ENCODE results near the gene NF2. TPM values are rescaled to one million over a fixed set of nuclear protein-coding genes. Genes with fewer than 3 reads are reported as not detected.

NF2 gene
- total and polyA plus RNA-seq, 12 donors, result 12.2 to 67.4 (median 45.5) TPM

GRCh38 chr22:29668673-29669072, 65.2 kb downstream of the NF2 start:
- Histone ChIP-seq H3K36me3 (replicated peaks in 1 of 2) (peaks cover 0 to 46% of the 10 kb centered on the region in 2 donors), H3K27ac (no peak overlapping the region), H3K4me1 (replicated peaks in 1 of 2) (no peaks in the 10 kb centered on the region), H3K27me3 (no peaks in the 10 kb centered on the region), H3K9me3 (replicated peaks in 1 of 3) (no peaks in the 10 kb centered on the region), H3K4me3 (no peak overlapping the region)
- intact Hi-C loops (cut with DNase I), result no loop called here
- TF ChIP-seq, protein P1, sequence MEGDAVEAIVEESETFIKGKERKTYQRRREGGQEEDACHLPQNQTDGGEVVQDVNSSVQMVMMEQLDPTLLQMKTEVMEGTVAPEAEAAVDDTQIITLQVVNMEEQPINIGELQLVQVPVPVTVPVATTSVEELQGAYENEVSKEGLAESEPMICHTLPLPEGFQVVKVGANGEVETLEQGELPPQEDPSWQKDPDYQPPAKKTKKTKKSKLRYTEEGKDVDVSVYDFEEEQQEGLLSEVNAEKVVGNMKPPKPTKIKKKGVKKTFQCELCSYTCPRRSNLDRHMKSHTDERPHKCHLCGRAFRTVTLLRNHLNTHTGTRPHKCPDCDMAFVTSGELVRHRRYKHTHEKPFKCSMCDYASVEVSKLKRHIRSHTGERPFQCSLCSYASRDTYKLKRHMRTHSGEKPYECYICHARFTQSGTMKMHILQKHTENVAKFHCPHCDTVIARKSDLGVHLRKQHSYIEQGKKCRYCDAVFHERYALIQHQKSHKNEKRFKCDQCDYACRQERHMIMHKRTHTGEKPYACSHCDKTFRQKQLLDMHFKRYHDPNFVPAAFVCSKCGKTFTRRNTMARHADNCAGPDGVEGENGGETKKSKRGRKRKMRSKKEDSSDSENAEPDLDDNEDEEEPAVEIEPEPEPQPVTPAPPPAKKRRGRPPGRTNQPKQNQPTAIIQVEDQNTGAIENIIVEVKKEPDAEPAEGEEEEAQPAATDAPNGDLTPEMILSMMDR (IDR thresholded peaks at IDR 0.05), result no peak
- 92 to 97% (median 94%) methylated on average over 4 of the region's 4 CpGs for WGBS, 4 donors
- no peak for DNase-seq

DNA sequence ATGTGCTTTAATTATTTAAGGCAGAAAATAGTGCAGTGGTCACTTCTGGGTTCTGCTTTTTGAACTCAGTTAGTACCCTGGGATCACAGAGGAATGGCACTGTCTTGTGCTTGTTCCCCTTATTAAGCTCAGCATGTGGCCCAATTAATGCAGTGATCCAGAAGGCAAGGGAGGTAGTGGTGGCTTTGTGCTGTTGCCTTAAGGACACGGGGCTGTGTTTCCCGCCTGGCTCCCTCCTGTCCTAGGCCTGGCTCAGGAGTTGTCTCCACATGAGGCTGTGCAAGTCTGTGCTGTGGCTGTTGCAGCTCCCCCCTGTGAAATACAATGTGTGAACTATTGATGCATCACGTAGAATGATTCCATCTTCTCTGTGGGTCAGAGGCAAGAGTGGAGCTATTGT, 67.2 kb downstream of the NF2 start:
- Histone ChIP-seq H3K36me3 (replicated peaks in 1 of 2) (peaks cover 0 to 56% of the 10 kb centered on the region in 2 donors), H3K27me3 (no peaks in the 10 kb centered on the region), H3K4me3 (no peak overlapping the region), H3K9me3 (replicated peaks in 1 of 3) (no peaks in the 10 kb centered on the region), H3K27ac (no peak overlapping the region), H3K4me1 (replicated peaks in 1 of 2) (no peaks in the 10 kb centered on the region)
- DNase-seq, result no peak
- TF ChIP-seq, protein P1 (IDR thresholded peaks at IDR 0.05), result no peak
- TF ChIP-seq POLR2A (IDR thresholded peaks at IDR 0.05), result no peak
- WGBS, 4 donors, result 74 to 90% (median 86%) methylated on average over 1 to 3 of the region's 3 CpGs
- intact Hi-C loops (cut with DNase I), result no loop called here

- H3K36me3 ChIP-seq (replicated peaks in 1 of 2), result peaks cover 0 to 72% of the 10 kb centered on the region in 2 donors
These were observed 70.1 kb downstream of the NF2 start for GRCh38 chr22:29673361-29674066.

GRCh38 chr22:29674121-29674520, 70.7 kb downstream of the NF2 start:
- peaks cover 0 to 74% of the 10 kb centered on the region in 2 donors for H3K36me3 ChIP-seq (replicated peaks in 1 of 2)

More at GRCh38 chr22:29673361-29674066, 70.1 kb downstream of the NF2 start:
- TF ChIP-seq POLR2A (IDR thresholded peaks at IDR 0.05), result no peak
- Histone ChIP-seq H3K4me3 (no peak overlapping the region), H3K27me3 (no peaks in the 10 kb centered on the region), H3K4me1 (replicated peaks in 1 of 2) (no peaks in the 10 kb centered on the region), H3K27ac (no peak overlapping the region), H3K9me3 (replicated peaks in 1 of 3) (no peaks in the 10 kb centered on the region)
- WGBS, 4 donors, result 84 to 90% (median 86%) methylated on average over 13 to 14 of the region's 14 CpGs
- intact Hi-C loops (cut with DNase I), result no loop called here
- no peak for DNase-seq

More at GRCh38 chr22:29674121-29674520, 70.7 kb downstream of the NF2 start:
- Histone ChIP-seq H3K9me3 (replicated peaks in 1 of 3) (no peaks in the 10 kb centered on the region), H3K4me1 (replicated peaks in 1 of 2) (no peaks in the 10 kb centered on the region), H3K27me3 (no peaks in the 10 kb centered on the region), H3K27ac (no peak overlapping the region), H3K4me3 (no peak overlapping the region)
- DNase-seq, result no peak
- intact Hi-C loops (cut with DNase I), result no loop called here
- WGBS, 4 donors, result 85 to 93% (median 92%) methylated on average over 8 of the region's 8 CpGs
- TF ChIP-seq, protein P1 (IDR thresholded peaks at IDR 0.05), result no peak
- TF ChIP-seq POLR2A (IDR thresholded peaks at IDR 0.05), result no peak
